Left ventricle myocardium inferior (tissue), 1 donor: Measurements from ENCODE around the gene SLC17A4. TPM values are rescaled to one million over a fixed set of nuclear protein-coding genes. Genes with fewer than 3 reads are reported as not detected.
"Not testable (repeated sequence)": the region's sequence is repeated elsewhere in the genome, so short reads cannot be mapped to it uniquely, and the experiment has no call there.

Experiments
- DNase-seq: peaks from one replicate; pipeline ENCODE4 v3.0.0-alpha.2; 2020
- H3K27ac ChIP-seq: fragments of 200-600 bp; replicated peaks from 2 replicates; pipeline ENCODE4 v1.8.0; 2021
- H3K27me3 ChIP-seq: fragments of 200-600 bp; 2 replicates; pipeline ENCODE4 v1.8.0; 2021; ENCODE audit warnings: low read depth
- H3K36me3 ChIP-seq: fragments of 200-600 bp; 2 replicates; pipeline ENCODE4 v1.8.0; 2021
- H3K4me1 ChIP-seq: fragments of 200-600 bp; 2 replicates; pipeline ENCODE4 v1.8.0; 2021
- H3K4me3 ChIP-seq: fragments of 200-600 bp; 2 replicates; pipeline ENCODE4 v1.8.0; 2021; ENCODE audit warnings: mild to moderate bottlenecking, moderate library complexity
- H3K9me3 ChIP-seq: fragments of 200-600 bp; replicated peaks from 2 replicates; pipeline ENCODE4 v1.8.0; 2021
- CTCF ChIP-seq: fragments of 200-600 bp; IDR thresholded peaks from 2 replicates; pipeline ENCODE4 v1.8.0; 2021; ENCODE audit warnings: antibody characterized with exemption, mild to moderate bottlenecking, borderline replicate concordance
- intact Hi-C: fragments of 100-400 bp; cut with micrococcal nuclease; formaldehyde crosslinking; loops from one replicate; pipeline ENCODE4 v1.11.0; 2022
- total RNA-seq: library from RNA; stranded (reverse); fragmentation: NEBNext Ultra II Directional; extraction: Animal tissue kit (Norgen Biotek cat#: 25700); gene quantifications from one replicate; pipeline ENCODE4 v1.2.1, GENCODE V29; 2021
- donor health status: DM: no; HTN: yes; CAD: no; lungs with severe emphysema.

SLC17A4 gene
- total RNA-seq, 1 donor from 2014 or later: not detected

DNA sequence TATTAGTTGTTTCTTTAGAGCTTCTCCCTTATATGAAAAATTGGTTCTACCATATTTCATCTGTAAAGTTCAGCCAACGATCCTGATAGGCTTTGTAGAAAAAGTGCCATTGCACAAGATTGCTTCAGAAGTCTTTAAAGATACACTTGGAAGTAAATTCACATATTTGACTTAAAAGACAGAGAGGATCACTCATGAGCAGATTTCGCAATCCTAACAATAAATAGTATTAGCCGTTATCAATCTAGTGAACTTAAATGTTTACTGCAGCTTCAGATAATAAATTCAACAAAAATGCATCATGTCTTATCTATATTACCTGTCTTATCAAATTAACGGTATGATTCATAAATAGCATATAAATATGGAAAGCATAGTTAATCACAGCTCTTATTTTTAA, 8.7 kb upstream of the SLC17A4 start:
- no peaks in the 10 kb centered on the region for H3K27me3 ChIP-seq
- H3K4me3 ChIP-seq: no peak overlapping the region
- DNase-seq: no peak
- H3K9me3 ChIP-seq: no peaks in the 10 kb centered on the region
- H3K36me3 ChIP-seq: no peaks in the 10 kb centered on the region
- intact Hi-C loops: no loop called here
- no peak overlapping the region for H3K27ac ChIP-seq
- H3K4me1 ChIP-seq: no peaks in the 10 kb centered on the region
- no peak for TF ChIP-seq CTCF

DNA sequence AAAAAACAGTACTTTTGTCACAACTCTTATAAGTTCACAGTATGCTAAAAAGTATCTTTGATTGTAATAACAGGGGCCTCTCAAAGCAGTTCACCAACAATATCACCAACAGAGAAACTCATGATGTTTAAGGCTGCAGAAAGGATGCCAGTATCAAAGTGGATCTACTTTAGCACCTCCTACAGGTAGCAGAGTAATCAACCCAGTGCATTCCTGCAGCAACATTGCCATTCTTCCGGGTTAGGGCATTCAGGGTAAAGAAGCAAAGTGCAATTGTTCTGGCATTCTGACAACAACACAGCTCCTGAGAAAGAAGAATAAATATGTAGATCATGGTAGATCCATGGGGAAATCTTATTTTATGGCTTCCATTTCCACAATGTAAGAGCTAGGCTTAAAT, 7.6 kb upstream of the SLC17A4 start:
- H3K4me1 ChIP-seq: no peaks in the 10 kb centered on the region
- H3K27ac ChIP-seq: no peak overlapping the region
- no peaks in the 10 kb centered on the region for H3K27me3 ChIP-seq
- no peak for TF ChIP-seq CTCF
- no peaks in the 10 kb centered on the region for H3K9me3 ChIP-seq
- H3K36me3 ChIP-seq: no peaks in the 10 kb centered on the region
- H3K4me3 ChIP-seq: no peak overlapping the region
- DNase-seq: no peak
- intact Hi-C loops: no loop called here

- no peak overlapping the region for H3K27ac ChIP-seq
- no peak overlapping the region for H3K4me3 ChIP-seq
- no peaks in the 10 kb centered on the region for H3K4me1 ChIP-seq
- no peaks in the 10 kb centered on the region for H3K36me3 ChIP-seq
- TF ChIP-seq CTCF: no peak
- no peaks in the 10 kb centered on the region for H3K27me3 ChIP-seq
- intact Hi-C loops: no loop called here
- DNase-seq: no peak
- H3K9me3 ChIP-seq: no peaks in the 10 kb centered on the region
Observed at GRCh38 chr6:25747477-25747876, 7.1 kb upstream of the SLC17A4 start.

DNA sequence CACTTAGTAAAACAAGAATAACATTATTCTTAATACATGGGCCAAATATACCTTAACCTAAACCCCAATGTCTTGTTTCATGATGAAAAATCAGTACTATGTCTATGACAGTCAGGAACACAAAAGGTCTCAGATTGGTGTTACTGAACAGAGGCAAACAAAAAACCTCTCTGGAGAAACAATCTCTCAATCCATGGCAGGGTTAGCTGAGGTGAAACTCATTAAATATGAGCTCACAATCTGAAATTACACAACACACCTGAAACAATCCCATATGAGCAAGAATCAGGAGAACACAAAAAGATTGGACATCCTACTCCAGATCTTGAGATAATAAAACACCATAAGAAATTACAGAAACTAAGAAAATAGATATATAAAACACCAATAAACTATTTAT, 6.5 kb upstream of the SLC17A4 start:
- no peak for DNase-seq
- Histone ChIP-seq H3K27ac (no peak overlapping the region), H3K36me3 (no peaks in the 10 kb centered on the region), H3K27me3 (no peaks in the 10 kb centered on the region), H3K4me1 (no peaks in the 10 kb centered on the region), H3K9me3 (no peaks in the 10 kb centered on the region), H3K4me3 (no peak overlapping the region)
- intact Hi-C loops: no loop called here
- TF ChIP-seq CTCF: no peak

GRCh38 chr6:25748601-25749517, 5.7 kb upstream of the SLC17A4 start:
- H3K36me3 ChIP-seq, intact Hi-C loops, H3K9me3 ChIP-seq, H3K4me3 ChIP-seq, H3K27ac ChIP-seq, DNase-seq, H3K4me1 ChIP-seq, H3K27me3 ChIP-seq: not testable (repeated sequence)

DNA sequence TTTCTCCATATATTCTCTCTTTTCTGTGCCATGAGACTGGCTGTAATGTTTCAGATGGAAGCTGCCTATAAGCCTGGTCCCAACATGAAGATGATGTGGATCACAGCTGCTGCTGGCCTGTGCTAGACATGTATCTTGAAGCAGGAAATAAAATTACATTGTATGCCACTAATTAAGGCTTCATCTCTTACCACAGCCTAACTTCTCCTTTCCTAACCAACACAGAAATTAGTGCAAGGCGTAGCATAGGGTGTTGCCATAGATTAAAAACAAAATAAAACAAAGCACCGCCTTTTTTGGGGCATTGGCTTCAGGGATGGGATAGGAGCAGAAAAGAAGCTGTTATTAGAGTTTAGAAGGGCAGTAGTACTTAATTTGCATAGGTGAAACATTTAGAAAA, 4.7 kb upstream of the SLC17A4 start:
- Histone ChIP-seq H3K36me3 (no peaks in the 10 kb centered on the region), H3K4me3 (no peak overlapping the region), H3K4me1 (no peaks in the 10 kb centered on the region), H3K27me3 (no peaks in the 10 kb centered on the region), H3K27ac (no peak overlapping the region), H3K9me3 (no peaks in the 10 kb centered on the region)
- no peak for DNase-seq
- no peak for TF ChIP-seq CTCF
- intact Hi-C loops: no loop called here
